Left ventricle myocardium inferior (tissue), 1 donor: ENCODE data around the gene CNTNAP2. TPM values are rescaled to one million over a fixed set of nuclear protein-coding genes. Genes with fewer than 3 reads are reported as not detected.

Experiments used
- DNase-seq: peaks from one replicate; pipeline ENCODE4 v3.0.0-alpha.2; 2020
- H3K27ac ChIP-seq: fragments of 200-600 bp; replicated peaks from 2 replicates; pipeline ENCODE4 v1.8.0; 2021
- H3K27me3 ChIP-seq: fragments of 200-600 bp; 2 replicates; pipeline ENCODE4 v1.8.0; 2021; ENCODE audit warnings: low read depth
- H3K36me3 ChIP-seq: fragments of 200-600 bp; 2 replicates; pipeline ENCODE4 v1.8.0; 2021
- H3K4me1 ChIP-seq: fragments of 200-600 bp; 2 replicates; pipeline ENCODE4 v1.8.0; 2021
- H3K4me3 ChIP-seq: fragments of 200-600 bp; 2 replicates; pipeline ENCODE4 v1.8.0; 2021; ENCODE audit warnings: mild to moderate bottlenecking, moderate library complexity
- H3K9me3 ChIP-seq: fragments of 200-600 bp; replicated peaks from 2 replicates; pipeline ENCODE4 v1.8.0; 2021
- CTCF ChIP-seq: fragments of 200-600 bp; IDR thresholded peaks from 2 replicates; pipeline ENCODE4 v1.8.0; 2021; ENCODE audit warnings: antibody characterized with exemption, mild to moderate bottlenecking, borderline replicate concordance
- intact Hi-C: fragments of 100-400 bp; cut with micrococcal nuclease; formaldehyde crosslinking; loops from one replicate; pipeline ENCODE4 v1.11.0; 2022
- total RNA-seq: library from RNA; stranded (reverse); fragmentation: NEBNext Ultra II Directional; extraction: Animal tissue kit (Norgen Biotek cat#: 25700); gene quantifications from one replicate; pipeline ENCODE4 v1.2.1, GENCODE V29; 2021
- donor health status: DM: no; HTN: yes; CAD: no; lungs with severe emphysema.

CNTNAP2 gene
- total RNA-seq, 1 donor from 2014 or later: 0.99 TPM

GRCh38 chr7:146635205-146636032, 518.8 kb downstream of the CNTNAP2 start:
- no peak for DNase-seq
- H3K4me1 ChIP-seq: no peaks in the 10 kb centered on the region
- no peak overlapping the region for H3K27ac ChIP-seq
- no peak overlapping the region for H3K4me3 ChIP-seq
- H3K27me3 ChIP-seq: no peaks in the 10 kb centered on the region
- TF ChIP-seq CTCF: no peak
- intact Hi-C loops: no loop called here
- H3K36me3 ChIP-seq: no peaks in the 10 kb centered on the region
- H3K9me3 ChIP-seq: peaks cover 8% of the 10 kb centered on the region

- H3K36me3 ChIP-seq: no peaks in the 10 kb centered on the region
- H3K9me3 ChIP-seq: peaks cover 2% of the 10 kb centered on the region
- TF ChIP-seq CTCF: no peak
- intact Hi-C loops: no loop called here
- no peak overlapping the region for H3K4me3 ChIP-seq
- H3K27ac ChIP-seq: no peak overlapping the region
- H3K4me1 ChIP-seq: no peaks in the 10 kb centered on the region
- DNase-seq: no peak
- no peaks in the 10 kb centered on the region for H3K27me3 ChIP-seq
Observed at GRCh38 chr7:146636033-146636356, 519.4 kb downstream of the CNTNAP2 start.

GRCh38 chr7:146636581-146636980, 520.0 kb downstream of the CNTNAP2 start:
- DNase-seq: no peak
- intact Hi-C loops: no loop called here

GRCh38 chr7:146639291-146639690, 522.7 kb downstream of the CNTNAP2 start:
- Histone ChIP-seq H3K36me3 (no peaks in the 10 kb centered on the region), H3K9me3 (peaks cover 3% of the 10 kb centered on the region), H3K4me1 (no peaks in the 10 kb centered on the region), H3K4me3 (no peak overlapping the region), H3K27me3 (no peaks in the 10 kb centered on the region), H3K27ac (no peak overlapping the region)
- intact Hi-C loops: no loop called here
- TF ChIP-seq CTCF: no peak
- no peak for DNase-seq

More at GRCh38 chr7:146636581-146636980, 520.0 kb downstream of the CNTNAP2 start:
- Histone ChIP-seq H3K27me3 (no peaks in the 10 kb centered on the region), H3K27ac (no peak overlapping the region), H3K4me1 (no peaks in the 10 kb centered on the region), H3K36me3 (no peaks in the 10 kb centered on the region), H3K9me3 (no peaks in the 10 kb centered on the region), H3K4me3 (no peak overlapping the region)
- no peak for TF ChIP-seq CTCF

- no peaks in the 10 kb centered on the region for H3K27me3 ChIP-seq
- H3K36me3 ChIP-seq: no peaks in the 10 kb centered on the region
- TF ChIP-seq CTCF: no peak
- H3K9me3 ChIP-seq: peaks cover 3% of the 10 kb centered on the region
- no peak overlapping the region for H3K27ac ChIP-seq
- intact Hi-C loops: no loop called here
- H3K4me3 ChIP-seq: no peak overlapping the region
- no peak for DNase-seq
- H3K4me1 ChIP-seq: no peaks in the 10 kb centered on the region
Observed at GRCh38 chr7:146641491-146641890, 524.9 kb downstream of the CNTNAP2 start.
